WTC11 (cell line): ENCODE measurements around the gene OR1D2.
"Not testable (repeated sequence)": the region's sequence is repeated elsewhere in the genome, so short reads cannot be mapped to it uniquely, and the experiment has no call there.

Experiments used
- CREB1 ChIP-seq: sonication (generic); formaldehyde crosslinking; IDR thresholded peaks from 2 replicates; pipeline ENCODE4 v1.8.0; 2023; ENCODE audit warnings: mild to moderate bottlenecking, missing genetic modification reagents
- CTCF ChIP-seq: fragments of 200-600 bp; IDR thresholded peaks from 2 replicates; pipeline ENCODE4 v1.8.0; 2022; ENCODE audit warnings: antibody characterized with exemption
- MAX ChIP-seq: sonication (generic); formaldehyde crosslinking; IDR thresholded peaks from 2 replicates; pipeline ENCODE4 v1.8.0; 2022; ENCODE audit warnings: mild to moderate bottlenecking, missing genetic modification reagents
- NFE2L1 ChIP-seq: sonication (generic); formaldehyde crosslinking; IDR thresholded peaks from 2 replicates; pipeline ENCODE4 v1.8.1; 2023; ENCODE audit warnings: missing genetic modification reagents
- NR2C2 ChIP-seq: sonication (generic); formaldehyde crosslinking; IDR thresholded peaks from 2 replicates; pipeline ENCODE4 v1.8.0; 2022; ENCODE audit warnings: mild to moderate bottlenecking, missing genetic modification reagents
- SMAD3 ChIP-seq: sonication (generic); formaldehyde crosslinking; IDR thresholded peaks from 2 replicates; pipeline ENCODE4 v1.8.0; 2022; ENCODE audit warnings: missing genetic modification reagents, mild to moderate bottlenecking, borderline replicate concordance
- ZBTB21 ChIP-seq: sonication (generic); formaldehyde crosslinking; IDR thresholded peaks from 2 replicates; pipeline ENCODE4 v1.8.1; 2023; ENCODE audit warnings: mild to moderate bottlenecking, missing genetic modification reagents, borderline replicate concordance

DNA sequence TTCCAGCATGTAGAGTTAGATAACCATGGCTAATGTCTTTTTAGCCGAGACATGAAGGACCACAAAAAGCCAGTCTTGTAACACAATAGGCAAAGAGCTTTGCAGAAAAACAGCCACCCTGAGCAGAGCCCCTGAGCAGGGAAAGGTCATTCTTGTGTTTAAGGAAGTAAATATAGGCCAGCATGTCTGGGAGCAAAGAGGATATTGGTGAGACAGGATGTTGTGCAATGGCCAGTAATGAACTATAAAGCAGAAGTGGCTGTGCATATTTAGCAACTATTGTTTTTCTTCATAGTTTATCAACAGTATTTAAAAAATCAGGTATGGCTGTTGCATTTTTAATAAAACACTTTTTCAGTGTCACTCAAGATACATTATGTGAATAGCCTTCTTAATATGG is 39.0 kb downstream of the OR1D2 start:
- TF ChIP-seq MAX (CRISPR knock-in tag); CTCF; SMAD3 (CRISPR knock-in tag); NFE2L1; CREB1 (CRISPR knock-in tag); ZBTB21; NR2C2 (CRISPR knock-in tag): not testable (repeated sequence)
